ENCODE measurements around the gene ZNF19. TPM values are rescaled to one million over a fixed set of nuclear protein-coding genes. Genes with fewer than 3 reads are reported as not detected.

ZNF19 gene
- total and polyA plus RNA-seq, 2 donors (not counting 3 experiments of a cell fraction or from before 2014, with no cell fraction given): 0.98 to 2.6 TPM

- Histone ChIP-seq H3K4me1 (ENCODE audit: control insufficient read depth, extremely low read depth, insufficient read depth, low read length) (no peaks in the 10 kb centered on the region), H3K9me3 (replicated peaks; ENCODE audit: control insufficient read depth, insufficient read depth, low read length) (no peaks in the 10 kb centered on the region), H4K20me1 (replicated peaks; ENCODE audit: control insufficient read depth, extremely low read depth, insufficient read depth, low read length) (no peaks in the 10 kb centered on the region), H3K27ac (ENCODE audit: insufficient read depth, low read depth, low read length) (no peak overlapping the region), H3K9me1 (replicated peaks; ENCODE audit: control insufficient read depth, extremely low read depth, insufficient read depth, low read length) (no peaks in the 10 kb centered on the region), H3K27me3 (ENCODE audit: control insufficient read depth in 2 of 2, insufficient read depth in 2 of 2, low read length in 2 of 2) (no peaks in the 10 kb centered on the region), H3K4me3 (replicated peaks in 1 of 3; ENCODE audit: insufficient read depth in 1 of 3, low read depth in 1 of 3, low read length in 3 of 3) (no peak overlapping the region), H3K4me2 (ENCODE audit: insufficient read depth, low read length) (no peak overlapping the region), H2AFZ (ENCODE audit: low read depth, low read length) (no peak overlapping the region), H3K36me3 (ENCODE audit: control insufficient read depth in 2 of 2, extremely low read depth in 1 of 2, insufficient read depth in 2 of 2, low read length in 2 of 2) (no peaks in the 10 kb centered on the region), H3K9ac (replicated peaks; ENCODE audit: extremely low read depth, insufficient read depth, low read length) (no peak overlapping the region), H3K79me2 (ENCODE audit: control insufficient read depth, insufficient read depth, low read length) (no peaks in the 10 kb centered on the region)
- no TSS peak for BruUV-seq (replicated peaks)
- no peak for DNase-seq (ENCODE audit: low read depth, low spot score)
- no peak for FAIRE-seq
- dilution Hi-C loops (cut with MboI; ENCODE audit: extremely low pct_ligation_motif_present, low sequenced_read_pairs) (no loop called here), intact Hi-C loops (cut with micrococcal nuclease) (no loop called here)
- CTCF ChIA-PET: interaction anchor here (1.4 to 2.1 kb wide), 3 partner anchors 27 to 60 kb away, joined by 4 to 13 read pairs (median 6); no protein-coding TSS in a partner anchor
- POLR2A ChIA-PET: no interaction called here
- TF ChIP-seq POLR2AphosphoS5 (IDR thresholded peaks at IDR 0.05; ENCODE audit: insufficient read depth, low read depth, low read length) (no peak), CTCF (IDR thresholded peaks at IDR 0.05; ENCODE audit: extremely low read depth in 1 of 2, insufficient read depth in 1 of 2, low read depth in 1 of 2, low read length in 2 of 2) (no peak), EZH2 (IDR thresholded peaks at IDR 0.05; ENCODE audit: borderline replicate concordance, low read depth, low read length, severe bottlenecking) (no peak), POLR2A (IDR thresholded peaks at IDR 0.05; ENCODE audit: low read depth, low read length) (no peak), GATA2 (IDR thresholded peaks at IDR 0.05; ENCODE audit: insufficient read depth, insufficient read length, low read depth, low read length) (no peak), MYC (IDR thresholded peaks at IDR 0.05; ENCODE audit: low read depth, low read length) (no peak), FOS (IDR thresholded peaks at IDR 0.05; ENCODE audit: borderline replicate concordance, insufficient read depth, low read length) (no peak), JUN (IDR thresholded peaks at IDR 0.05; ENCODE audit: borderline replicate concordance, insufficient read depth, insufficient read length, low read depth) (no peak)
- TF ChIP-seq, protein P1, sequence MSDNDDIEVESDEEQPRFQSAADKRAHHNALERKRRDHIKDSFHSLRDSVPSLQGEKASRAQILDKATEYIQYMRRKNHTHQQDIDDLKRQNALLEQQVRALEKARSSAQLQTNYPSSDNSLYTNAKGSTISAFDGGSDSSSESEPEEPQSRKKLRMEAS (IDR thresholded peaks at IDR 0.05; ENCODE audit: insufficient read depth, insufficient read length): no peak
Measured at GRCh38 chr16:71439523-71439922, 49.6 kb downstream of the ZNF19 start.

Data from endothelial cell of umbilical vein (primary cell).